ENCODE results near the gene ACTN1.

DNA sequence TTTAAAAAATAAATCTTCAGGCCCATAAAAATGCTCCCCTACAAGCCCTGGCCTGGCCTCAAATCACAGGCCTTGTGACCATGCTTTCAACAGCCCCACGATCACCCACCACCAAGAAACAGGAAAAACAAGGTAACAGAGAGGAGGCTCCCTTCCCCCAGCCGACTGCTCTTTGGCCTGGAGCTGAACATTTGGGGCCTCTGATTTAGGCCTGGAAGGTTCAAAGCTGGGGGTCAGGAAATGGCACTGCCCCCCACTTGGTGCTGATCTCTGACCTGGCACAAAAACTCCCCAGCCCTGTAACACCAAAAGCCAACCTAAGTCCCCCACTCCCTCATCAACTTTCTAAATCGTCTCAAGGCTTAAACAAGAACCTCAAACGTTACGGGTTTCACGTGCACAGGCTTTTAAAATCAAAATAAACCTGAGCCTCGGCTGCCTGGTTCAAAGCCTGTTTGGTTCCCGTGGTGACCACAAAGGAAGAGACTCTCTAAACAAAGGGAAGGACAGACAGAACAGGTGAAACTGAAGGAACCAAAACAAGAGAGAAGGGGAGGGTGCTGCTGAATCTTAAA, 9.0 kb downstream of the ACTN1 start:
- no peak for TF ChIP-seq POLR2A (IDR thresholded peaks at IDR 0.05)
- TF ChIP-seq, protein P1, sequence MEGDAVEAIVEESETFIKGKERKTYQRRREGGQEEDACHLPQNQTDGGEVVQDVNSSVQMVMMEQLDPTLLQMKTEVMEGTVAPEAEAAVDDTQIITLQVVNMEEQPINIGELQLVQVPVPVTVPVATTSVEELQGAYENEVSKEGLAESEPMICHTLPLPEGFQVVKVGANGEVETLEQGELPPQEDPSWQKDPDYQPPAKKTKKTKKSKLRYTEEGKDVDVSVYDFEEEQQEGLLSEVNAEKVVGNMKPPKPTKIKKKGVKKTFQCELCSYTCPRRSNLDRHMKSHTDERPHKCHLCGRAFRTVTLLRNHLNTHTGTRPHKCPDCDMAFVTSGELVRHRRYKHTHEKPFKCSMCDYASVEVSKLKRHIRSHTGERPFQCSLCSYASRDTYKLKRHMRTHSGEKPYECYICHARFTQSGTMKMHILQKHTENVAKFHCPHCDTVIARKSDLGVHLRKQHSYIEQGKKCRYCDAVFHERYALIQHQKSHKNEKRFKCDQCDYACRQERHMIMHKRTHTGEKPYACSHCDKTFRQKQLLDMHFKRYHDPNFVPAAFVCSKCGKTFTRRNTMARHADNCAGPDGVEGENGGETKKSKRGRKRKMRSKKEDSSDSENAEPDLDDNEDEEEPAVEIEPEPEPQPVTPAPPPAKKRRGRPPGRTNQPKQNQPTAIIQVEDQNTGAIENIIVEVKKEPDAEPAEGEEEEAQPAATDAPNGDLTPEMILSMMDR (IDR thresholded peaks at IDR 0.05) = no peak
- TF ChIP-seq POLR2AphosphoS5 (IDR thresholded peaks at IDR 0.05) = no peak

All from breast epithelium (tissue), 3 donors.